ENCODE measurements around the gene PCSK7. TPM values are rescaled to one million over a fixed set of nuclear protein-coding genes. Genes with fewer than 3 reads are reported as not detected.

Gene PCSK7
- total RNA-seq, 1 experiment from 2014 or later: 43.6 TPM

DNA sequence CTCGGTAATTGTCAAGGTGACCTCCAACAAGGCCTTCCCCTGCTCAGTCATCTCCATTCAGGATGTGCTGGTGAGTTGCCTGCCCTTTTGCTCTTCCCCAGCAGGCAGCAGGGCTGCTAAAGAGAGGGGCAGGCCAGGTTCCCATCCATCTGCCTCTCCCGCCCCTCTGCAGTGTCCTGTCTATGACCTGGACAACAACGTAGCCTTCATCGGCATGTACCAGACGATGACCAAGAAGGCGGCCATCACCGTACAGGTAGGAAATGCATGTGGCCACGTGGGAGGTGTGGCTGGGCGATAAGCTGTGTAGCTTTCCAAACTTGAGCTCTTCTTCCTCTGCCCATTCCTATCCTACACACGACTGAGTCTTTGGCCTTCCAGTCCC is 49.3 kb downstream of the PCSK7 start:
- ATAC-seq (no peak), DNase-seq (no peak)
- H3K79me2 ChIP-seq (ENCODE audit: low read length): no peaks in the 10 kb centered on the region
- no peaks in the 10 kb centered on the region for H3F3A ChIP-seq (ENCODE audit: low read length, unreplicated experiment)
- H3K27me3 ChIP-seq (ENCODE audit: low read length): no peaks in the 10 kb centered on the region
- H3K4me3 ChIP-seq (ENCODE audit: low read length): no peak overlapping the region
- no TSS peak for BruUV-seq (replicated peaks)
- H3K4me1 ChIP-seq (ENCODE audit: insufficient read depth, low read length): peaks cover 45% of the 10 kb centered on the region
- TF ChIP-seq EZH2phosphoT487 (IDR thresholded peaks at IDR 0.05; ENCODE audit: borderline replicate concordance, low read length): no peak
- no peak for TF ChIP-seq EZH2 (IDR thresholded peaks at IDR 0.05; ENCODE audit: low read length, unreplicated experiment)
- TF ChIP-seq, protein P1, sequence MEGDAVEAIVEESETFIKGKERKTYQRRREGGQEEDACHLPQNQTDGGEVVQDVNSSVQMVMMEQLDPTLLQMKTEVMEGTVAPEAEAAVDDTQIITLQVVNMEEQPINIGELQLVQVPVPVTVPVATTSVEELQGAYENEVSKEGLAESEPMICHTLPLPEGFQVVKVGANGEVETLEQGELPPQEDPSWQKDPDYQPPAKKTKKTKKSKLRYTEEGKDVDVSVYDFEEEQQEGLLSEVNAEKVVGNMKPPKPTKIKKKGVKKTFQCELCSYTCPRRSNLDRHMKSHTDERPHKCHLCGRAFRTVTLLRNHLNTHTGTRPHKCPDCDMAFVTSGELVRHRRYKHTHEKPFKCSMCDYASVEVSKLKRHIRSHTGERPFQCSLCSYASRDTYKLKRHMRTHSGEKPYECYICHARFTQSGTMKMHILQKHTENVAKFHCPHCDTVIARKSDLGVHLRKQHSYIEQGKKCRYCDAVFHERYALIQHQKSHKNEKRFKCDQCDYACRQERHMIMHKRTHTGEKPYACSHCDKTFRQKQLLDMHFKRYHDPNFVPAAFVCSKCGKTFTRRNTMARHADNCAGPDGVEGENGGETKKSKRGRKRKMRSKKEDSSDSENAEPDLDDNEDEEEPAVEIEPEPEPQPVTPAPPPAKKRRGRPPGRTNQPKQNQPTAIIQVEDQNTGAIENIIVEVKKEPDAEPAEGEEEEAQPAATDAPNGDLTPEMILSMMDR (conservative IDR thresholded peaks at IDR 0.05; ENCODE audit: low read depth, low read length): no peak
- intact Hi-C loops (cut with micrococcal nuclease): no loop called here
- H2AFZ ChIP-seq (ENCODE audit: low read length): no peak overlapping the region
- no peak overlapping the region for H3K9ac ChIP-seq (ENCODE audit: low read length)
- H4K20me1 ChIP-seq (ENCODE audit: low read length): no peaks in the 10 kb centered on the region
- no peaks in the 10 kb centered on the region for H3K36me3 ChIP-seq (ENCODE audit: low read depth, low read length)
- H3K9me2 ChIP-seq (replicated peaks; ENCODE audit: low read length): no peaks in the 10 kb centered on the region
- POLR2A ChIA-PET (ENCODE audit: unreplicated experiment): no interaction called here
- no peak overlapping the region for H3K4me2 ChIP-seq (ENCODE audit: low read length)
- H3K27ac ChIP-seq (ENCODE audit: low read length): no peak overlapping the region
- no peaks in the 10 kb centered on the region for H3K9me3 ChIP-seq (ENCODE audit: low read length)
- CTCF ChIA-PET: no interaction called here

DNA sequence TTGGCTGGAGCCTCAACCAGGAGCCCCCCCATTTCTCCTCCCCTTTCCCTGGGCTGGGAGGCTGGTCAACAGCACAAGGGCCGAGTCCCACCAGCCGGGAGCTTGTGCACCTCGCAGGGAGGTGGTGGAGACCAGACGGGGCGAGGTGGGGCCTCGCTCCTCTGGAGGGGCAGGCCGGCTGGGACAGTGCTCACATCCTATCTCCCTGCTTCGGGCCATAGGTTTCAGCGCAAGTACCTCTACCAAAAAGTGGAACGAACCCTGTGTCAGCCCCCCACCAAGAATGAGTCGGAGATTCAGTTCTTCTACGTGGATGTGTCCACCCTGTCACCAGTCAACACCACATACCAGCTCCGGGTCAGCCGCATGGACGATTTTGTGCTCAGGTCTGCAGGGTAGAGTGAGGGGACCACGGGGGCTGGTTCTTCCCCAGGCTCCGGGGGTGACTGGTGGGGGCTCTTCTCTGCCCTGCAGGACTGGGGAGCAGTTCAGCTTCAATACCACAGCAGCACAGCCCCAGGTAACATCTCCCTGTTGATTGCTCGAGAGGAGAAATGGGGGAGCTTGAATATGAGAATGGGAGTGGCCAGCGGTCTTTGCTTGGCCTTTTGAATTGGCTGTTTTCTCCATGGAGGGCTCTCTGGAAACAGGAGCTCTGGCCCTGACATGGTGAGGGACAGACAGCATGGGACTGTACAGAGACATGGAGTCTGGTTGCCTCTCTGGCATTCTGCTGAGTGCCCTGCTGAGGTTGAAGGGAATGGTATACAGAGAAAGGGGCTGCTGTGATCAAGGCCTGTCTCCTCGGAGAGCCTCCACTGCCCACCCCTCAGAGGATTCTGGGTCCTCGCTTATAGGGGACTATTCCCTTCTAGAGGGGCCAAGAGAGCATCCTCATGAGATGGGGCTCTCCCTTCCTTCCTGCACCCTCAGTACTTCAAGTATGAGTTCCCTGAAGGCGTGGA is 50.0 kb downstream of the PCSK7 start:
- intact Hi-C loops (cut with micrococcal nuclease): no loop called here
- H3K9ac ChIP-seq (ENCODE audit: low read length): no peak overlapping the region
- BruUV-seq (replicated peaks): no TSS peak

More for the DNA sequence above, 50.0 kb downstream of the PCSK7 start:
- Histone ChIP-seq H3K27ac (ENCODE audit: low read length) (no peak overlapping the region), H3K4me3 (ENCODE audit: low read length) (no peak overlapping the region), H3K27me3 (ENCODE audit: low read length) (no peaks in the 10 kb centered on the region), H3K4me2 (ENCODE audit: low read length) (no peak overlapping the region), H3K79me2 (ENCODE audit: low read length) (no peaks in the 10 kb centered on the region), H3F3A (ENCODE audit: low read length, unreplicated experiment) (no peaks in the 10 kb centered on the region), H3K9me2 (replicated peaks; ENCODE audit: low read length) (no peaks in the 10 kb centered on the region), H3K36me3 (ENCODE audit: low read depth, low read length) (no peaks in the 10 kb centered on the region), H3K9me3 (ENCODE audit: low read length) (no peaks in the 10 kb centered on the region), H2AFZ (ENCODE audit: low read length) (no peak overlapping the region), H4K20me1 (ENCODE audit: low read length) (no peaks in the 10 kb centered on the region), H3K4me1 (ENCODE audit: insufficient read depth, low read length) (peaks cover 47% of the 10 kb centered on the region)
- ATAC-seq: no peak
- TF ChIP-seq, protein P1 (conservative IDR thresholded peaks at IDR 0.05; ENCODE audit: low read depth, low read length): no peak
- no peak for TF ChIP-seq EZH2phosphoT487 (IDR thresholded peaks at IDR 0.05; ENCODE audit: borderline replicate concordance, low read length)
- no peak for TF ChIP-seq EZH2 (IDR thresholded peaks at IDR 0.05; ENCODE audit: low read length, unreplicated experiment)
- ChIA-PET CTCF (interaction anchor here (0.5 kb wide), 1 partner anchor 40 kb away, joined by 3 read pairs; no protein-coding TSS in a partner anchor), POLR2A (ENCODE audit: unreplicated experiment) (no interaction called here)
- no peak for DNase-seq
